Fibroblast of lung (primary cell): ENCODE data around the gene USP37. TPM values are rescaled to one million over a fixed set of nuclear protein-coding genes. Genes with fewer than 3 reads are reported as not detected.
A peak's percentile ranks its signal among the peaks of the same experiment; 100 is the strongest.

ENCODE experiments used
- DNase-seq, 2 donors: peaks; one replicate each; pipeline versions ENCODE4 v3.0.0 to v3.0.0-alpha.2; 2010; ENCODE audit warnings: low read depth in 2 of 2
- H2AFZ ChIP-seq: 2 replicates; pipeline ENCODE4 v1.5.1; 2012; ENCODE audit warnings: low read length, control low read depth, inconsistent platforms
- H3K27ac ChIP-seq: 2 replicates; pipeline ENCODE4 v1.5.1; 2011; ENCODE audit warnings: low read length, control low read depth; ENCODE audit not compliant: insufficient read depth
- H3K27me3 ChIP-seq: 2 replicates; pipeline ENCODE4 v1.5.1; 2011; ENCODE audit warnings: mild to moderate bottlenecking, low read length; ENCODE audit not compliant: control insufficient read depth, insufficient read depth
- H3K36me3 ChIP-seq: 2 replicates; pipeline ENCODE4 v1.5.1; 2011; ENCODE audit warnings: low read length; ENCODE audit not compliant: control insufficient read depth, insufficient read depth
- H3K4me1 ChIP-seq: 2 replicates; pipeline ENCODE4 v1.5.1; 2011; ENCODE audit warnings: low read length; ENCODE audit not compliant: control insufficient read depth, insufficient read depth; ENCODE audit errors: extremely low read depth
- H3K4me2 ChIP-seq: 2 replicates; pipeline ENCODE4 v1.5.1; 2011; ENCODE audit warnings: low read length, control low read depth; ENCODE audit not compliant: insufficient read depth; ENCODE audit errors: extremely low read depth
- H3K4me3 ChIP-seq, 4 experiments: fragments of 200-600 bp in 1 of 4; sonication (generic) in 1 of 4; replicated peaks in 1 of 4; 2 replicates each; pipeline ENCODE4 v1.5.1; 2011 to 2016; ENCODE audit warnings: low read length in 4 of 4, low read depth in 3 of 4, mild to moderate bottlenecking in 3 of 4, control low read depth in 2 of 4, inconsistent platforms in 1 of 4, mixed read lengths in 1 of 4; ENCODE audit not compliant: insufficient read depth in 1 of 4; ENCODE audit errors: control extremely low read depth in 1 of 4
- H3K79me2 ChIP-seq: 2 replicates; pipeline ENCODE4 v1.5.1; 2012; ENCODE audit warnings: mild to moderate bottlenecking, low read length, inconsistent platforms; ENCODE audit not compliant: control insufficient read depth, insufficient read depth
- H3K9ac ChIP-seq: 2 replicates; pipeline ENCODE4 v1.5.1; 2011; ENCODE audit warnings: mild to moderate bottlenecking, low read length, control low read depth; ENCODE audit not compliant: insufficient read depth
- H3K9me3 ChIP-seq: 2 replicates; pipeline ENCODE4 v1.5.1; 2012; ENCODE audit warnings: low read depth, low read length; ENCODE audit not compliant: control insufficient read depth, insufficient read depth
- H4K20me1 ChIP-seq: 2 replicates; pipeline ENCODE4 v1.5.1; 2011; ENCODE audit warnings: low read length; ENCODE audit not compliant: control insufficient read depth, insufficient read depth; ENCODE audit errors: extremely low read depth
- CTCF ChIP-seq, 2 donors: IDR thresholded peaks in 1 of 2; conservative IDR thresholded peaks in 1 of 2; 1 replicate in 1 of 2; 2 replicates in 1 of 2; pipeline ENCODE4 v1.5.1; 2011 to 2012; ENCODE audit warnings: low read length in 2 of 2, control low read depth in 1 of 2, inconsistent platforms in 1 of 2, low read depth in 1 of 2, mild to moderate bottlenecking in 1 of 2
- EZH2 ChIP-seq: IDR thresholded peaks from 2 replicates; pipeline ENCODE4 v1.5.1; 2012; ENCODE audit warnings: low read length, control low read depth, mild to moderate bottlenecking; ENCODE audit errors: missing control alignments
- polyA plus RNA-seq, 2 donors: library from polyadenylated mRNA; depleted of rRNA in 1 of 2; stranded (reverse) in 1 of 2; unstranded in 1 of 2; fragments of >200 nt; gene quantifications; 2 replicates each; pipeline ENCODE4 v1.2.1, GENCODE V29; 2011 to 2012; ENCODE audit warnings: missing spikeins in 1 of 2
- total RNA-seq: library from RNA; depleted of rRNA; stranded (reverse); fragments of >200 nt; gene quantifications from 2 replicates; pipeline ENCODE4 v1.2.1, GENCODE V29; 2014

The USP37 gene
- total and polyA plus RNA-seq, 2 donors (not counting 1 experiment from before 2014, with no cell fraction given) = 4.6 to 8.3 TPM

- H3K4me2 ChIP-seq = no peak overlapping the region
- H3K27ac ChIP-seq = no peak overlapping the region
- H3K4me1 ChIP-seq = no peaks in the 10 kb centered on the region
- no peak overlapping the region for H3K4me3 ChIP-seq
- H3K9ac ChIP-seq = no peak overlapping the region
- no peaks in the 10 kb centered on the region for H3K27me3 ChIP-seq
- H3K36me3 ChIP-seq = no peaks in the 10 kb centered on the region
- DNase-seq = peak; percentile 5 to 22
- TF ChIP-seq EZH2 (no peak), CTCF (conservative IDR thresholded peaks at IDR 0.05 in 1 of 2, IDR thresholded peaks at IDR 0.05 in 1 of 2; ENCODE audit: low read depth in 1 of 2, low read length in 2 of 2) (peak in 1 of 2 donors; percentile 46)
- H2AFZ ChIP-seq = no peak overlapping the region
- H3K79me2 ChIP-seq = no peaks in the 10 kb centered on the region
- no peaks in the 10 kb centered on the region for H4K20me1 ChIP-seq
- no peaks in the 10 kb centered on the region for H3K9me3 ChIP-seq
Observed at GRCh38 chr2:218516614-218517013, 51.5 kb downstream of the USP37 start.

- H3K27me3 ChIP-seq = no peaks in the 10 kb centered on the region
- no peak overlapping the region for H3K4me2 ChIP-seq
- no peak overlapping the region for H3K27ac ChIP-seq
- H4K20me1 ChIP-seq = no peaks in the 10 kb centered on the region
- TF ChIP-seq CTCF (conservative IDR thresholded peaks at IDR 0.05 in 1 of 2, IDR thresholded peaks at IDR 0.05 in 1 of 2; ENCODE audit: low read depth in 1 of 2, low read length in 2 of 2) = no peak
- no peak for TF ChIP-seq EZH2
- H3K79me2 ChIP-seq = no peaks in the 10 kb centered on the region
- no peaks in the 10 kb centered on the region for H3K9me3 ChIP-seq
- no peak overlapping the region for H2AFZ ChIP-seq
- no peak overlapping the region for H3K4me3 ChIP-seq
- no peaks in the 10 kb centered on the region for H3K36me3 ChIP-seq
- no peak overlapping the region for H3K9ac ChIP-seq
- no peaks in the 10 kb centered on the region for H3K4me1 ChIP-seq
- no peak for DNase-seq
Observed at GRCh38 chr2:218513676-218514075, 54.5 kb downstream of the USP37 start.

- no peak for DNase-seq
- no peak overlapping the region for H3K4me3 ChIP-seq
- no peaks in the 10 kb centered on the region for H3K4me1 ChIP-seq
Observed at GRCh38 chr2:218508299-218508698, 59.9 kb downstream of the USP37 start.

More at GRCh38 chr2:218508299-218508698, 59.9 kb downstream of the USP37 start:
- Histone ChIP-seq H3K9ac (no peak overlapping the region), H3K36me3 (peaks cover 2% of the 10 kb centered on the region), H2AFZ (no peak overlapping the region), H4K20me1 (no peaks in the 10 kb centered on the region), H3K9me3 (no peaks in the 10 kb centered on the region), H3K27ac (no peak overlapping the region), H3K79me2 (no peaks in the 10 kb centered on the region), H3K27me3 (no peaks in the 10 kb centered on the region), H3K4me2 (no peak overlapping the region)
- TF ChIP-seq EZH2 (no peak), CTCF (conservative IDR thresholded peaks at IDR 0.05 in 1 of 2, IDR thresholded peaks at IDR 0.05 in 1 of 2; ENCODE audit: low read depth in 1 of 2, low read length in 2 of 2) (no peak)
